HUES6 (cell line): ENCODE data around the gene LGSN.
"Not testable (repeated sequence)": the region's sequence is repeated elsewhere in the genome, so short reads cannot be mapped to it uniquely, and the experiment has no call there.

ENCODE experiments used
- H3K27ac ChIP-seq: 2 replicates; pipeline ENCODE4 v1.7.0; 2013; ENCODE audit warnings: low read depth, mild to moderate bottlenecking, low read length, inconsistent platforms
- H3K27me3 ChIP-seq: 2 replicates; pipeline ENCODE4 v1.6.1; 2013; ENCODE audit warnings: low read length; ENCODE audit not compliant: control insufficient read depth, insufficient read depth
- H3K36me3 ChIP-seq: 2 replicates; pipeline ENCODE4 v1.6.1; 2013; ENCODE audit warnings: low read length; ENCODE audit not compliant: control insufficient read depth, insufficient read depth
- H3K4me1 ChIP-seq: 2 replicates; pipeline ENCODE4 v1.6.1; 2013; ENCODE audit warnings: low read length; ENCODE audit not compliant: control insufficient read depth, insufficient read depth
- H3K4me3 ChIP-seq: 2 replicates; pipeline ENCODE4 v1.5.1; 2013; ENCODE audit warnings: low read depth, low read length
- H3K9ac ChIP-seq: one replicate; pipeline ENCODE4 v1.6.1; 2013; ENCODE audit warnings: mild to moderate bottlenecking, low read length
- H3K9me3 ChIP-seq: 2 replicates; pipeline ENCODE4 v1.6.1; 2013; ENCODE audit warnings: low read depth, low read length; ENCODE audit not compliant: control insufficient read depth, insufficient read depth

LGSN gene

GRCh38 chr6:63306420-63306819 lies 13.4 kb downstream of the LGSN start:
- H3K4me3 ChIP-seq: no peak overlapping the region
- H3K9ac ChIP-seq: no peak overlapping the region
- H3K27me3 ChIP-seq: no peaks in the 10 kb centered on the region

GRCh38 chr6:63305277-63305676 lies 14.5 kb downstream of the LGSN start:
- Histone ChIP-seq H3K4me1 (no peaks in the 10 kb centered on the region), H3K4me3 (no peak overlapping the region), H3K27ac (no peak overlapping the region), H3K36me3 (no peaks in the 10 kb centered on the region), H3K27me3 (no peaks in the 10 kb centered on the region), H3K9ac (no peak overlapping the region), H3K9me3 (no peaks in the 10 kb centered on the region)

More at GRCh38 chr6:63306420-63306819, 13.4 kb downstream of the LGSN start:
- no peaks in the 10 kb centered on the region for H3K36me3 ChIP-seq
- no peaks in the 10 kb centered on the region for H3K9me3 ChIP-seq
- H3K27ac ChIP-seq: no peak overlapping the region
- no peaks in the 10 kb centered on the region for H3K4me1 ChIP-seq

DNA sequence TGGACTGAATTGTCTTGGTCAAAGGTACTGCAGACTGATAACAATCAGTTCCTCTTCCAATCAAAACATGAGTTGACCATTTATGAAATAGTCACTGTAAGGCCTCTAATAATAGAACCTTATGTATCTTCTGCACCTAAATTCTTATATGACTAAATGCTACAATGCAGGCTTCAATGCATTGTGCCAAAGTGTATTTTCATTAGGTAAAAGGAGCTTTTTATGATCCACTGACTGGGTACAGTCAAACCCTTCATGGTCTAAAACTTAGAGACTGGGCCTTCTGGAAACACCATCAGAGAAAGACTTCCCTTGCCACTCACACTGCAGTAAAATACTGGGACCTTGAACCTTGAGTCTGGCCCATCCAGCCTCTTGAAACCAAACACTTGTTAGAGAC lies 16.3 kb downstream of the LGSN start:
- no peak overlapping the region for H3K9ac ChIP-seq
- H3K27ac ChIP-seq: no peak overlapping the region
- H3K9me3 ChIP-seq: no peaks in the 10 kb centered on the region
- H3K4me1 ChIP-seq: no peaks in the 10 kb centered on the region
- H3K27me3 ChIP-seq: no peaks in the 10 kb centered on the region
- no peaks in the 10 kb centered on the region for H3K36me3 ChIP-seq
- H3K4me3 ChIP-seq: no peak overlapping the region

DNA sequence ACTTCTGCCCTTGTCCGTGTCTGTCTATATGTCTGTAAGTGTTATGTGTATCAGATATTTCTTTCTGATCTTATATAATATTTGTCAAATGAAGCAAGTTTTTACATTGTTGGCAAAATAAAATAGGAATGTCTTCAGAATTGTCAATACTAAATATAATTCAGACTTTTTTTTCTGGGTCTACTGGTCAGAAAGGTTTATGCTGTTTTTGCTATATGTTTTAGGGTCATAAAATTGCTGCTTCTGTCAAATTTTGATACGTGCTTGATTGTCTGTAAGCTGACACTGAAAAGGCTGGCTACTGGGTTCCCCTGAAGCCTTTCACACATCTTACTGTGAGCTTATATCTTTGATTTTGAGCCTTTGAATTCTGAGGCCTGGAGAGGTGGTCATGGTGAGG lies 20.1 kb downstream of the LGSN start:
- Histone ChIP-seq H3K9me3 (no peaks in the 10 kb centered on the region), H3K4me1 (no peaks in the 10 kb centered on the region; the same call in 1 of the 2 replicates), H3K36me3 (no peaks in the 10 kb centered on the region), H3K4me3 (no peak overlapping the region), H3K9ac (no peak overlapping the region), H3K27ac (no peak overlapping the region), H3K27me3 (no peaks in the 10 kb centered on the region)

DNA sequence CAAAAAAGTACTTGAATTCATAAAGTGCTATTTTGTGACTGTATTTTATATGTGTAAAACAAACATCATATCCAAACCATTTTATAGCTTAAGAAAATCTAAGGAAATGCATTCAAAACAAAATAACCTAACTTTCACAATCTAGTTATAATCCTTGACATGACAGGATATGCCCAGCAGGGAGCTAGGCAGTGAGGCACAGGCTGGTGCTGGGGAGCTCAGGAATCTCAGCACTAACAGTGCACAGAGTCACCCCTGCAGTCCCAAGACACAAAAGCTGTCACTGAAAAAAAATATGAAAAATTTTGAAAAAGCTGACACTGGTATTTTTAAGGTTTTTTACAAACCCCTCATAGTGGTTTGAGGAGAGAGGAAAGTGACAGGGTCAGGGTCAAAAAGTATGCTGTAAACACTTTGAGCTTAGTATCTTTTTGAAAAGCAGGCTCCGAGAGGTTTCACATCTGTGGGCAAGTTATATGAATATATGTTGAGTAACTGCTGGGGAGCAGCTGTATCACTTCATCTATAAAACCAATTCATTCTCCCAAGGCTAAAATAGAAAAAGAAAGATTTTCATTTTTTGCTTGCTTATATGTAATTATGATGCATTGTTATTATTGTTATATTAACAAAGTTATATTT lies 24.1 kb downstream of the LGSN start:
- H3K9me3 ChIP-seq: no peaks in the 10 kb centered on the region
- no peaks in the 10 kb centered on the region; the same call in 1 of the 2 replicates for H3K4me1 ChIP-seq
- H3K27me3 ChIP-seq: no peaks in the 10 kb centered on the region
- H3K36me3 ChIP-seq: no peaks in the 10 kb centered on the region
- no peak overlapping the region for H3K4me3 ChIP-seq
- H3K9ac ChIP-seq: no peak overlapping the region
- no peak overlapping the region for H3K27ac ChIP-seq

DNA sequence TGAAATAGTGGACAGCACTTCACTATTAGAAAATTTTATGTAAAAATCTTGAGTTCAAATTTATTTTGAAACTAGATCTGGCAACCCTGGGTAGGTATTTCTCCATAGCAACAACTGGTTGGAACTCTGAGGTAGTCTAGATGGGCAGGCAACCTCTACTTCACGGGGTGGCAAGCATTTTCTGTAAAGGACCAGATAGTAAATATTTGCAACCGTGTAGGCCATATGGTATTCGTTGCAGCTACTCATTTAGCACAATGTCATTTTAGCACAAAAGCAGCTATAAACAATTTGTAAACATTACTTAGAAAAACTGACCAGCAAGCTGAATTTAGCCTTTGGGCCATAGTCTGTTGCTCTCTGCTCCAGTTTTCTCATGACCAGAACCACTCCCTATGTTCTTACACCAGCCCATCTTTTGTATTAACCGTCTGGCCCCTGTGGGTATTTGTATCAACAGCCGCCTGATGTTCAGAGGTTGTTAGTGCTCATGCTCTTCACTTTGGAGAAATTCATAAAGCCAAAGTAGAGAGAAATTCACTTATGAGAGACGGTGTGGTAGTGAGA lies 29.2 kb downstream of the LGSN start:
- H3K36me3 ChIP-seq: no peaks in the 10 kb centered on the region
- no peaks in the 10 kb centered on the region for H3K4me1 ChIP-seq
- no peak overlapping the region for H3K27ac ChIP-seq
- no peak overlapping the region for H3K9ac ChIP-seq
- H3K4me3 ChIP-seq: no peak overlapping the region
- no peaks in the 10 kb centered on the region for H3K27me3 ChIP-seq
- H3K9me3 ChIP-seq: no peaks in the 10 kb centered on the region

DNA sequence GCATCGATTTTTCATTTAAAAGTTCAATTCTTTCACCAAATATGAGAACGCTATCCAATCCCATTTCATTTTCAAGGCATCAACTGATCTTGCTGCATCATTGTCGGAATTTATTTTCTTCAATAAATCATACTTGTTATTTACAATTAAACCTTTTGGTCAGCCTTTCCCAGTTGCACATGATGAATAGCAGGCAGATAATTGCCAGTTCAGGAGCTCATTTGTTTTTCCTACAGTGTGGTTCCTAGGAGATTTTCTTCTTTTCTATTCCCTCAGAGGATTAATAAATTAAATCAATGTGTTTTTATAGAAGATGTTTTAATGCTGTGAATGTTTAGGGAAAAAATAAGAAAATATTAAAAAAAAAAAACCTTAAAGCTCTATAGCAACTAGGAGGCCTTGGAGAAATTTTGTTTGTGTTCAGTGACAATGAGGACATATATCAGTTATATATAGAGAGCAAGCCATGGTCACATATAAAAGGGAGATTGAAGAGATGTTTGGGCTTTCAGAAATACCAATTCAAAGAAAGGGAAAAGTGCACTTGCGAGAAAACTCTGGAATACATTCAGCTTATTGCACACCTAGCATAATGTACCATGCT lies 30.4 kb downstream of the LGSN start:
- H3K36me3 ChIP-seq: no peaks in the 10 kb centered on the region
- no peaks in the 10 kb centered on the region for H3K4me1 ChIP-seq
- no peak overlapping the region for H3K27ac ChIP-seq
- H3K9ac ChIP-seq: no peak overlapping the region
- H3K27me3 ChIP-seq: no peaks in the 10 kb centered on the region
- H3K4me3 ChIP-seq: no peak overlapping the region
- H3K9me3 ChIP-seq: no peaks in the 10 kb centered on the region

GRCh38 chr6:63280639-63281180 lies 39.1 kb downstream of the LGSN start:
- H3K36me3 ChIP-seq: no peaks in the 10 kb centered on the region
- H3K27me3 ChIP-seq: no peaks in the 10 kb centered on the region

DNA sequence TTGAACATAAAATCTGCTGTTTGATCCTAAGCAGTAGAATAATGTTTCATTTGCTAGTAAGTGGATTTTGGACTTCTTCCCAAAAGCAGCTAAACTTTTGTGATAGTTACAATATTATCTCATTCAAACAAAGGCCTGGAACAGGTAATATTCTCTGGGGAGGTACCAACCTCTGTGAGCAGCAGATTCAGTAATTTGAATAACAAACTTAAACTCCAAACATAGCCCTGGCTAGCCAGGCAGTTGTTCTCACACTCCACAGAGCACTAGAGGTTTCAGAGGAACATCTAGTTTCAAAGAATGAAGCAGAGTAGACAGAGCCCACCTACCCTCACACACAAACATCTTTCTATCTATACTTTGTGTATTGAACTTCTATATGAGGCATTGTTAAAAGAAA lies 40.9 kb downstream of the LGSN start:
- Histone ChIP-seq H3K27me3 (no peaks in the 10 kb centered on the region), H3K4me1 (peaks cover 6% of the 10 kb centered on the region), H3K36me3 (no peaks in the 10 kb centered on the region), H3K9me3 (no peaks in the 10 kb centered on the region), H3K27ac (no peak overlapping the region), H3K9ac (no peak overlapping the region), H3K4me3 (no peak overlapping the region)

More at GRCh38 chr6:63280639-63281180, 39.1 kb downstream of the LGSN start:
- Histone ChIP-seq H3K9me3 (no peaks in the 10 kb centered on the region), H3K4me3 (no peak overlapping the region), H3K27ac (no peak overlapping the region), H3K9ac (no peak overlapping the region), H3K4me1 (peaks cover 6% of the 10 kb centered on the region)

DNA sequence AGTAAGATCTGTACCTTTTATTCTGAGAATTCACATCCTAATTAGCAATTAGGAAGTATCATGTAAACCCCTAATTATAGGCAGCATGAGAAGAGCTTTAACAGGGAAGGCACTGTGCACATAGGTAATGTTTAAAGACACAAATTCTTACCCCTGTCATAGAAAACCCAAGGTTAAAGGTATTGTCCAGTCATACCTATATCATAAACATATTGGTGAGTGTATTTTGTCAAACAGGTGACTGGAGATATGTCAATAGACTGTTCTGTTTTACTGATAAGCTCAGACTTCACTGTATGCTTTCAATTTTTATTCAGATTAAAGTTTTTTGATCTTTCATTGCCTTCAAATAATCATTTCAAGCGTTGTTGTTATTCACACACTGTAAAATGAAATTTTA lies 43.8 kb downstream of the LGSN start:
- H3K36me3 ChIP-seq: no peaks in the 10 kb centered on the region
- no peak overlapping the region for H3K9ac ChIP-seq
- no peaks in the 10 kb centered on the region for H3K9me3 ChIP-seq
- H3K4me3 ChIP-seq: no peak overlapping the region
- H3K27me3 ChIP-seq: no peaks in the 10 kb centered on the region
- H3K4me1 ChIP-seq: no peaks in the 10 kb centered on the region
- no peak overlapping the region for H3K27ac ChIP-seq

- H3K9me3 ChIP-seq, H3K4me1 ChIP-seq, H3K36me3 ChIP-seq, H3K27me3 ChIP-seq, H3K9ac ChIP-seq, H3K4me3 ChIP-seq, H3K27ac ChIP-seq: not testable (repeated sequence)
These were observed 44.9 kb downstream of the LGSN start for GRCh38 chr6:63274795-63275430.
